ENCODE measurements around the gene IMPG1.

The IMPG1 gene

GRCh38 chr6:76003686-76004085 is 68.8 kb downstream of the IMPG1 start:
- no peaks in the 10 kb centered on the region for H3K27me3 ChIP-seq (ENCODE audit: insufficient read depth, low read length, poor library complexity)
- WGBS (ENCODE audit: extremely low coverage, insufficient coverage, low lambda C conversion rate) = 100% methylated on average over 1 of the region's 2 CpGs
- H3K4me1 ChIP-seq (ENCODE audit: control insufficient read depth, low read depth, low read length) = no peaks in the 10 kb centered on the region
- H3K56ac ChIP-seq (ENCODE audit: low read length) = no peak overlapping the region
- H3K36me3 ChIP-seq (ENCODE audit: control insufficient read depth, insufficient read depth, low read length) = no peaks in the 10 kb centered on the region
- no peak overlapping the region for H3K4me2 ChIP-seq (ENCODE audit: low read length)
- DNase-seq = no peak
- no peak overlapping the region for H2BK15ac ChIP-seq (replicated peaks; ENCODE audit: low read depth)
- no peak overlapping the region for H3K27ac ChIP-seq (ENCODE audit: low read depth, low read length)
- no peak overlapping the region for H2BK120ac ChIP-seq (ENCODE audit: low read depth, low read length)
- no peak overlapping the region for H2BK5ac ChIP-seq (ENCODE audit: low read length)
- H3K79me2 ChIP-seq (ENCODE audit: control insufficient read depth, insufficient read depth, low read length) = no peaks in the 10 kb centered on the region
- no peak overlapping the region for H4K5ac ChIP-seq (ENCODE audit: low read length)
- no peak overlapping the region for H4K8ac ChIP-seq (ENCODE audit: low read depth, low read length)
- H2AK5ac ChIP-seq (ENCODE audit: low read length) = no peak overlapping the region
- H3K9ac ChIP-seq (ENCODE audit: low read length) = no peak overlapping the region
- H3K4me3 ChIP-seq (ENCODE audit: low read length) = no peak overlapping the region
- H3K79me1 ChIP-seq (ENCODE audit: low read length) = no peaks in the 10 kb centered on the region
- no peak overlapping the region for H3K18ac ChIP-seq (ENCODE audit: low read length)
- H3K4ac ChIP-seq (ENCODE audit: low read depth, low read length) = no peak overlapping the region
- no peak overlapping the region for H3K23ac ChIP-seq (ENCODE audit: low read length)

DNA sequence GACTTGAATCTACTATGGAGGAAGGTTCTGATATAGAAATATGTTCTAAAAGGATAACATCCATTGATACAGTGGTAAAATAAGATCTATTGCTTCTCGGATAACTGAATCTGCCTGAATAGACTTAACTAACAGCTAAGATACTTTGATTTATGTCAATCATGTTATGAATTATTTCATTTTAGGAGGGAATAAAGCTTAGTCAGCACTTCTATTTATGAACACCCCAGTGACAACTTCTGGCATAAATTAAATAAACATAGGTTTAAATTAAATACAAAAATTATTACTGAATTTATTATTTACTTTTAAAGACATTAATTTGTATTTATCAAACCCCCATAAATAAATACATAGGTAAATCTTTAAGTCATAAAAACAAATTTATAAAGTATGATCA is 69.3 kb downstream of the IMPG1 start:
- Histone ChIP-seq H3K27me3 (ENCODE audit: insufficient read depth, low read length, poor library complexity) (no peaks in the 10 kb centered on the region), H2AK5ac (ENCODE audit: low read length) (no peak overlapping the region), H2BK5ac (ENCODE audit: low read length) (no peak overlapping the region), H3K23ac (ENCODE audit: low read length) (no peak overlapping the region), H3K79me2 (ENCODE audit: control insufficient read depth, insufficient read depth, low read length) (no peaks in the 10 kb centered on the region), H3K4me2 (ENCODE audit: low read length) (no peak overlapping the region), H3K79me1 (ENCODE audit: low read length) (no peaks in the 10 kb centered on the region), H3K27ac (ENCODE audit: low read depth, low read length) (no peak overlapping the region), H3K4ac (ENCODE audit: low read depth, low read length) (no peak overlapping the region), H3K9ac (ENCODE audit: low read length) (no peak overlapping the region), H3K36me3 (ENCODE audit: control insufficient read depth, insufficient read depth, low read length) (no peaks in the 10 kb centered on the region), H3K56ac (ENCODE audit: low read length) (no peak overlapping the region), H3K4me3 (ENCODE audit: low read length) (no peak overlapping the region), H3K18ac (ENCODE audit: low read length) (no peak overlapping the region), H2BK120ac (ENCODE audit: low read depth, low read length) (no peak overlapping the region), H2BK15ac (replicated peaks; ENCODE audit: low read depth) (no peak overlapping the region), H3K4me1 (ENCODE audit: control insufficient read depth, low read depth, low read length) (no peaks in the 10 kb centered on the region), H4K5ac (ENCODE audit: low read length) (no peak overlapping the region), H4K8ac (ENCODE audit: low read depth, low read length) (no peak overlapping the region)
- DNase-seq = no peak
- no CpG with 5 or more reads among the region's 1 CpG for WGBS (ENCODE audit: extremely low coverage, insufficient coverage, low lambda C conversion rate)

DNA sequence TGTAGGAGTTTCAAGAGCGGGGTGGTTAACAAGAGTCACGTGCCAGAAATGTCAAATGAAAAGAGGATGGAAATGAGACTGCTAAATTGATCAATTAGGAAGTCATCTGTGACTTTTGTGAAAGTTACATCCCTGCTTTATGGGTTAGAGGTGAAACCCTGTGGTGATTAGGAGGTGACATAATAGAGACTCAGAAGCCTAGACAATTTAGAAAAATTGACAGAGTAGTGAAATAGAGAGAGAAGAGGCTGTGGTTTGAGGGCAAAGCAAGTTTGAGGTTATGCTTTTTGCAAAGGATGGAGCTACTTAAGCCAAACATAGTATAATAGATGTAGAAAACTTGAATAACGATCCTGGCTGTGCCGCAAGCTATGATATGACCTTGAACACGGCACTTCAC is 71.8 kb downstream of the IMPG1 start:
- Histone ChIP-seq H3K56ac (ENCODE audit: low read length) (no peak overlapping the region), H2BK5ac (ENCODE audit: low read length) (no peak overlapping the region), H3K79me2 (ENCODE audit: control insufficient read depth, insufficient read depth, low read length) (no peaks in the 10 kb centered on the region), H2BK120ac (ENCODE audit: low read depth, low read length) (no peak overlapping the region), H4K8ac (ENCODE audit: low read depth, low read length) (no peak overlapping the region), H4K5ac (ENCODE audit: low read length) (no peak overlapping the region), H3K4ac (ENCODE audit: low read depth, low read length) (no peak overlapping the region), H3K4me1 (ENCODE audit: control insufficient read depth, low read depth, low read length) (no peaks in the 10 kb centered on the region), H3K4me3 (ENCODE audit: low read length) (no peak overlapping the region), H3K27ac (ENCODE audit: low read depth, low read length) (no peak overlapping the region), H3K4me2 (ENCODE audit: low read length) (no peak overlapping the region), H2AK5ac (ENCODE audit: low read length) (no peak overlapping the region), H3K27me3 (ENCODE audit: insufficient read depth, low read length, poor library complexity) (no peaks in the 10 kb centered on the region), H3K36me3 (ENCODE audit: control insufficient read depth, insufficient read depth, low read length) (no peaks in the 10 kb centered on the region), H3K9ac (ENCODE audit: low read length) (no peak overlapping the region), H3K18ac (ENCODE audit: low read length) (no peak overlapping the region), H3K23ac (ENCODE audit: low read length) (no peak overlapping the region), H3K79me1 (ENCODE audit: low read length) (no peaks in the 10 kb centered on the region), H2BK15ac (replicated peaks; ENCODE audit: low read depth) (no peak overlapping the region)
- DNase-seq = no peak
- WGBS (ENCODE audit: extremely low coverage, insufficient coverage, low lambda C conversion rate) = no CpG with 5 or more reads among the region's 5 CpGs

- H3K23ac ChIP-seq (ENCODE audit: low read length) = no peak overlapping the region
- no peak overlapping the region for H3K4me2 ChIP-seq (ENCODE audit: low read length)
- no CpG with 5 or more reads among the region's 3 CpGs for WGBS (ENCODE audit: extremely low coverage, insufficient coverage, low lambda C conversion rate)
- H3K27ac ChIP-seq (ENCODE audit: low read depth, low read length) = no peak overlapping the region
- no peak overlapping the region for H2AK5ac ChIP-seq (ENCODE audit: low read length)
- H4K5ac ChIP-seq (ENCODE audit: low read length) = no peak overlapping the region
- no peak overlapping the region for H4K8ac ChIP-seq (ENCODE audit: low read depth, low read length)
- no peak overlapping the region for H3K18ac ChIP-seq (ENCODE audit: low read length)
- H3K27me3 ChIP-seq (ENCODE audit: insufficient read depth, low read length, poor library complexity) = no peaks in the 10 kb centered on the region
- H3K4me1 ChIP-seq (ENCODE audit: control insufficient read depth, low read depth, low read length) = no peaks in the 10 kb centered on the region
- no peak overlapping the region for H3K4ac ChIP-seq (ENCODE audit: low read depth, low read length)
- H2BK120ac ChIP-seq (ENCODE audit: low read depth, low read length) = no peak overlapping the region
- no peak overlapping the region for H3K56ac ChIP-seq (ENCODE audit: low read length)
- H2BK5ac ChIP-seq (ENCODE audit: low read length) = no peak overlapping the region
- H3K9ac ChIP-seq (ENCODE audit: low read length) = no peak overlapping the region
- no peak overlapping the region for H2BK15ac ChIP-seq (replicated peaks; ENCODE audit: low read depth)
- no peaks in the 10 kb centered on the region for H3K36me3 ChIP-seq (ENCODE audit: control insufficient read depth, insufficient read depth, low read length)
- no peak for DNase-seq
- no peak overlapping the region for H3K4me3 ChIP-seq (ENCODE audit: low read length)
- no peaks in the 10 kb centered on the region for H3K79me2 ChIP-seq (ENCODE audit: control insufficient read depth, insufficient read depth, low read length)
- H3K79me1 ChIP-seq (ENCODE audit: low read length) = no peaks in the 10 kb centered on the region
Observed at GRCh38 chr6:75997696-75998095, 74.8 kb downstream of the IMPG1 start.

- no peak overlapping the region for H3K56ac ChIP-seq (ENCODE audit: low read length)
- DNase-seq = peak; percentile 25
- no peak overlapping the region for H2BK15ac ChIP-seq (replicated peaks; ENCODE audit: low read depth)
- no peak overlapping the region for H2BK5ac ChIP-seq (ENCODE audit: low read length)
- H3K4me3 ChIP-seq (ENCODE audit: low read length) = no peak overlapping the region
- no peak overlapping the region for H3K18ac ChIP-seq (ENCODE audit: low read length)
- H3K23ac ChIP-seq (ENCODE audit: low read length) = no peak overlapping the region
- no peak overlapping the region for H3K4me2 ChIP-seq (ENCODE audit: low read length)
- no peak overlapping the region for H2AK5ac ChIP-seq (ENCODE audit: low read length)
- H3K79me2 ChIP-seq (ENCODE audit: control insufficient read depth, insufficient read depth, low read length) = no peaks in the 10 kb centered on the region
- no peak overlapping the region for H2BK120ac ChIP-seq (ENCODE audit: low read depth, low read length)
- no peak overlapping the region for H3K4ac ChIP-seq (ENCODE audit: low read depth, low read length)
- H3K36me3 ChIP-seq (ENCODE audit: control insufficient read depth, insufficient read depth, low read length) = no peaks in the 10 kb centered on the region
- no CpG with 5 or more reads among the region's 6 CpGs for WGBS (ENCODE audit: extremely low coverage, insufficient coverage, low lambda C conversion rate)
- no peaks in the 10 kb centered on the region for H3K27me3 ChIP-seq (ENCODE audit: insufficient read depth, low read length, poor library complexity)
- H3K9ac ChIP-seq (ENCODE audit: low read length) = no peak overlapping the region
- no peak overlapping the region for H4K8ac ChIP-seq (ENCODE audit: low read depth, low read length)
- H3K4me1 ChIP-seq (ENCODE audit: control insufficient read depth, low read depth, low read length) = no peaks in the 10 kb centered on the region
- H4K5ac ChIP-seq (ENCODE audit: low read length) = no peak overlapping the region
- no peaks in the 10 kb centered on the region for H3K79me1 ChIP-seq (ENCODE audit: low read length)
- no peak overlapping the region for H3K27ac ChIP-seq (ENCODE audit: low read depth, low read length)
Observed at GRCh38 chr6:75993236-75994162, 79.0 kb downstream of the IMPG1 start.

GRCh38 chr6:75991941-75992340 is 80.5 kb downstream of the IMPG1 start:
- H3K79me2 ChIP-seq (ENCODE audit: control insufficient read depth, insufficient read depth, low read length) = no peaks in the 10 kb centered on the region
- no peaks in the 10 kb centered on the region for H3K27me3 ChIP-seq (ENCODE audit: insufficient read depth, low read length, poor library complexity)
- H3K79me1 ChIP-seq (ENCODE audit: low read length) = no peaks in the 10 kb centered on the region
- H3K56ac ChIP-seq (ENCODE audit: low read length) = no peak overlapping the region
- H3K4me1 ChIP-seq (ENCODE audit: control insufficient read depth, low read depth, low read length) = no peaks in the 10 kb centered on the region
- H3K4me3 ChIP-seq (ENCODE audit: low read length) = no peak overlapping the region
- no peak overlapping the region for H4K5ac ChIP-seq (ENCODE audit: low read length)
- H2BK5ac ChIP-seq (ENCODE audit: low read length) = no peak overlapping the region
- no peak overlapping the region for H3K9ac ChIP-seq (ENCODE audit: low read length)
- peak; percentile 46 for DNase-seq
- no peak overlapping the region for H3K23ac ChIP-seq (ENCODE audit: low read length)
- WGBS (ENCODE audit: extremely low coverage, insufficient coverage, low lambda C conversion rate) = no CpG with 5 or more reads among the region's 2 CpGs
- H3K27ac ChIP-seq (ENCODE audit: low read depth, low read length) = no peak overlapping the region
- no peak overlapping the region for H3K4ac ChIP-seq (ENCODE audit: low read depth, low read length)
- no peak overlapping the region for H2BK15ac ChIP-seq (replicated peaks; ENCODE audit: low read depth)
- H4K8ac ChIP-seq (ENCODE audit: low read depth, low read length) = no peak overlapping the region
- H2AK5ac ChIP-seq (ENCODE audit: low read length) = no peak overlapping the region
- no peak overlapping the region for H3K18ac ChIP-seq (ENCODE audit: low read length)
- H2BK120ac ChIP-seq (ENCODE audit: low read depth, low read length) = no peak overlapping the region
- H3K36me3 ChIP-seq (ENCODE audit: control insufficient read depth, insufficient read depth, low read length) = no peaks in the 10 kb centered on the region
- no peak overlapping the region for H3K4me2 ChIP-seq (ENCODE audit: low read length)
